GM18498 (cell line): ENCODE measurements around the gene AP2M1.
"Not testable (repeated sequence)": the region's sequence is repeated elsewhere in the genome, so short reads cannot be mapped to it uniquely, and the experiment has no call there.

Source experiments
- ATAC-seq: cut with Tn5 transposase; IDR thresholded peaks from one replicate; pipeline ENCODE4 v1.9.1; 2021; ENCODE audit warnings: mild to moderate bottlenecking, moderate library complexity; ENCODE audit not compliant: unreplicated experiment

Gene AP2M1

GRCh38 chr3:184174646-184175492 is at the start of gene AP2M1:
Gene AP2M1, plus strand, starts transcription at chr3:184174855. Its CDS starts 2,139 bp downstream, at chr3:184176994.
- ATAC-seq = peak; percentile 93

GRCh38 chr3:184126006-184126405 is 48.6 kb upstream of the AP2M1 start:
- ATAC-seq = no peak

- no peak for ATAC-seq
These were observed 45.6 kb upstream of the AP2M1 start for GRCh38 chr3:184129012-184129411.

GRCh38 chr3:184132945-184133344 is 41.7 kb upstream of the AP2M1 start:
- ATAC-seq = no peak

GRCh38 chr3:184133840-184134745 is 40.6 kb upstream of the AP2M1 start:
- ATAC-seq = peak; percentile 40

- ATAC-seq = peak; percentile 7
These were observed 39.9 kb upstream of the AP2M1 start for GRCh38 chr3:184134746-184135148.

GRCh38 chr3:184135149-184135910 is 39.3 kb upstream of the AP2M1 start, which contains the start of gene EIF2B5:
Gene EIF2B5, plus strand, starts transcription at chr3:184135358. Its CDS starts 28 bp downstream, at chr3:184135386.
- ATAC-seq = peak; percentile 91

GRCh38 chr3:184135911-184136260 is 38.8 kb upstream of the AP2M1 start:
- no peak for ATAC-seq

- ATAC-seq = no peak
These were observed 34.2 kb upstream of the AP2M1 start for GRCh38 chr3:184140436-184140835.

- no peak for ATAC-seq
These were observed 32.5 kb upstream of the AP2M1 start for GRCh38 chr3:184142199-184142598.

- no peak for ATAC-seq
These were observed 31.3 kb upstream of the AP2M1 start for GRCh38 chr3:184143327-184143726.

- ATAC-seq = no peak
These were observed 30.1 kb upstream of the AP2M1 start for GRCh38 chr3:184144505-184144904.

GRCh38 chr3:184145111-184145524 is 29.5 kb upstream of the AP2M1 start:
- ATAC-seq = no peak

- ATAC-seq = no peak
These were observed 28.8 kb upstream of the AP2M1 start for GRCh38 chr3:184145751-184146270.

- no peak for ATAC-seq
These were observed 26.6 kb upstream of the AP2M1 start for GRCh38 chr3:184148076-184148475.

GRCh38 chr3:184149123-184149522 is 25.5 kb upstream of the AP2M1 start:
- ATAC-seq = no peak

GRCh38 chr3:184149770-184150169 is 24.9 kb upstream of the AP2M1 start:
- not testable (repeated sequence) for ATAC-seq

- ATAC-seq = peak; percentile 79
These were observed 19.6 kb upstream of the AP2M1 start, which contains the start of gene DVL3 for GRCh38 chr3:184154885-184155643. Gene DVL3, plus strand, starts transcription at chr3:184155377. Its CDS starts 259 bp downstream, at chr3:184155636.

GRCh38 chr3:184155644-184156521 is 18.8 kb upstream of the AP2M1 start:
- ATAC-seq = peak; percentile 40
